GM19328 (cell line): Measurements from ENCODE around the gene MALRD1.

ENCODE experiments used
- ATAC-seq: cut with Tn5 transposase; IDR thresholded peaks from one replicate; pipeline ENCODE4 v1.9.1; 2021; ENCODE audit warnings: mild to moderate bottlenecking, moderate library complexity; ENCODE audit not compliant: unreplicated experiment

MALRD1 gene

DNA sequence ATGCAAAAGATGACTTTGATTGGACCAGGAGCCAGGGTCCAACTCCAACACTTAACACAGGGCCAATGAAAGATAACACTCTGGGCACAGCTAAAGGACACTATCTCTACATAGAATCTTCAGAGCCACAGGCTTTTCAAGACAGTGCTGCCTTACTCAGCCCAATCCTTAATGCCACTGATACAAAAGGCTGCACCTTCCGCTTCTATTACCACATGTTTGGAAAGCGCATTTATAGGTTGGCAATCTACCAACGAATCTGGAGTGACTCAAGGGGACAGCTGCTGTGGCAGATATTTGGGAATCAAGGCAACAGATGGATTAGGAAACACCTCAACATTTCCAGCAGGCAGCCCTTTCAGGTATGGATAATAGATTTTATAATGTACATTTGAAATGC lies 160.7 kb downstream of the MALRD1 start:
- no peak for ATAC-seq

DNA sequence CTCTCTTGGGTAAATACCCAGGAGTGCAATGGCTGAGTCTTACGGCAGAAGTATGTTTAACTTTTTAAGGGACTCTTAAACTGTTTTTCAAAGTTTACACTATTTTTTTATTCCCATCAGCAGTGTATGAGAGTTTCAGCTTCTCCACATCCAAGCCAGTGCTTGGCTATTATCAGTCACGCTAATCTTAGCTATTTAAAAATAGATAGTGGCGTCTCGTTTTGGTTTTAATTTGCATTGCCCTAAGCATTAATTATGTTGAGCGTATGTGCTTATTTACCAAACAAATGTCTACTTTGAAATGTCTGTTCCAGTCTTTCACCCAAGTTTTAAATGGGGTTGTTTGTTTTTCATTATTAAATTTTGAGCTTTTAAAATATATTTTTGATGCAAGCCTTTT lies 164.0 kb downstream of the MALRD1 start:
- no peak for ATAC-seq

DNA sequence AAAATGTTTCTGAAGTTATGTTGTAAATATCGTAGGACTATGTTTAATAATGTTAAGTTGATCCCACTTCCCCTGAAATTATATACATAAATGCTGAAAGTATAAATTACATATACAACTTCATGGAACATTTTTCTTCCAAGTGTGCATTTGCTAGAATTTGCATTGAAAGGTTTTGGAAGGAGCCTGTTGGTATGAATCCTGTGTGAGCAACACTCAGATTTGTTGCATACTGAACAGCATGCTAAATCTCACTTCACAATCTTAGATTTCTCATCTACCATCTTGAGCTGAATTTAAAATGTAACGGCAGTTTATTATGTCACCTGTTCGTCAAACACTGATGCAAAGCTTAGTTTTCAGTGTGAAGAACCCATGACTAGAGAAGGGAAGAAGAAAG lies 172.6 kb downstream of the MALRD1 start:
- no peak for ATAC-seq

DNA sequence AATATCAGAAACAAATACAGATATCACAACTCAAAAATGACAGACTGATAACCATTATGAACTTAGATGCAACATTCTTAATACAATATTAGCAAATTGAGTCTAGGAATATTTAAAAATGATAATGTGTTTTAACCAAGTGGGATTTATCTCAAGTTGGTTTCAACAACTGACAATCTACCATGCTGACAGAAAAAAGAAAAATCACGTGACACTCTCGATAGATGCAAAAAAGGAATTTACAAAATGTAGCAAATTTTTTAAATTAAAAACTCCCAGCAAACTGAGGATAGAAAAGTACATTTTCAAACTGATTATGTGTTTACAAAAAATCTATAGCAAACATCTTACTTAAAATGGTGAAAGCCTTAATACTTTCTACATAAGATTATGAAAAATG lies 177.4 kb downstream of the MALRD1 start:
- no peak for ATAC-seq

DNA sequence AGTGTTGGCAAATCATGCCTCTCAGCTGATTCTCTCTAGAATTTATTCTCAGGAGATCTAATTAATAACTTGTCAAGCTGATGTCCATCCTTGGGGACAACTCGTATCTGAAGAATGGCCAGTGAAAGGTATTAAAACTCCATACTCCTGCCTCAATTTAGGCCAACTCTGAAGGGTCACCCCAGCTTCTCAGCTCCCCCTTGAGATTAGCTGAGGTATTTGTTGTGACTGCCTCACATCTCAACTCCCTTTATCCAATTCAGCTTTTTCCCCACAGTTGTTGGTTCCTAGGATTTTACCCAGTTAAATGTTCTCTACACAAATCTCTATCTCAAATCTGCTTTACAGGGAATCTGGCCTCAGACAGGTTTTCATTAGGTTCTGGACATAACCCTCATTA lies 182.4 kb downstream of the MALRD1 start:
- ATAC-seq: no peak

DNA sequence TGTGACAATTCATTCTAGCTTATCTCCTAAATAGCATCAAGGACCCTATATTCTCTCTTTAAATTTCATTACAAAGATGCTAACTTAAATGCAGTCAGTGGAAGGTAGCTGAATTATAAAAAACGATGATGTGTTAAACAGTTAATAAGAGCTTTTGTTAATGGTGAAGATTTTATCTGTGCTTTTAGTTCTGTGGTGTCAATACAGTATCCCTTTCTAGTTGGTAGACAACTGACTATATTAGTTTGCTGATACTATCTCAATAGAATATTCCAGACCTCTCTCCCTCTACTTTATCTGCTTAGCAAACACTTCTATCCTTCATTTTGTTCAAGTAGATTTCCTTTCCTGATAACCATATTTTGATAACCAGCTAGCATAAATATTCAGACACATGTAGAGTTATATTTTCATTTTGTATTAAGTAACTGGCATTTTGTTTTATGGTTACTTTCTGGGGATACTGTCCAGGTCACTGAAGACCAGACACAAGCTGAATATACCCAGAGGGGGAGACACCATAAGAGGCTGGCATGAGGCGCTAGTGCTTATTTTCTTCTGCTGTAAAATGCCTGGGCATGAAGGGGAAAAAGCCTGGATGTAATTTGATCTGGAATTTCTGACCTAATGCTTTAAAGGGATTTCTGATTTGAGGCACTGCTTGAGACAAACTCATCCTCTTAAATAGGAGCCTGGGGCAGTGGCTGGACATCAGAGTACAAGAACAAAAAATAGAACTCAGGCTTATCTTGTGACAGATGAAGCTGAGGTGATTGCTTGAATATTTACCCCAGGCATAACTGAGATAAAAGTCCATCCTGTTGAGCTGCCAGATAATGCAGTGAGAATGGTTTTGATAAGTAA lies 197.5 kb downstream of the MALRD1 start:
- ATAC-seq: no peak

DNA sequence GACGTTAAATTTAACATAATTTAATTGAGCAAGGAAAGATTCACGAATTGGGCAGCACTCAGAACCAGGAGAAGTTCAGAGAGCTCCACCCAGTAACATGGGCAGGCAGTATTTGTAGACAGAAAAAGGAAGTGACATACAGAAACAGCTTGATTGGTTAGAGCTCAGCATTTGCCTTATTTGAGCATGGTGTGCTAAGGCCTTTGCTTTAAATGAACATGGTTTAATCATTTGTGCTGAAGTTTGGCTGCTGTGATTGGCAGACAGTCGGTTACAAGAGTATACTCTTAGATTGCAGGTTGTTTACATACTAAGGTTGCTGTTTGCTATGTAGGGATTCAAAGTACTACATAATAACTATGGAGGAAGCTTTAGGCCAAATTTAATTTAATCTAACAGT lies 199.2 kb downstream of the MALRD1 start:
- ATAC-seq: no peak

DNA sequence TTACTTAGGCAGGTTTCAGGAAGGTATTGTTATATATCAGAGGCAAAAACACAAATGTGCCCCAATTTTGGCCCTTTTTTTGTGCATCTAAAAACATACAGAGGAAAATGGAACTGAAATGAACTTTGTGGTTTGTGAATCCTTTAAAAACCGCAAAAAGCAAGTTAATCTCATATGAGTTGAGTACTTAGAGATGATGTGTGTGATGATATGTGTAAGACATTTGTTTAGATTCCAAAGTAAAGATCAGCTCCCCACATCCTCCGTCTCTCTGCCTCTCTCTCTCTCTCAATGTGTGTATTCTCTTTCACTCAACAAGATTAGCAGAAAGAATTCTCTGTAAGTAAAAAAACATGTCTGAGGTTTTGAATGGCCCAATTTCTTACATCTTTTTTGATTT lies 201.9 kb downstream of the MALRD1 start:
- ATAC-seq: no peak

DNA sequence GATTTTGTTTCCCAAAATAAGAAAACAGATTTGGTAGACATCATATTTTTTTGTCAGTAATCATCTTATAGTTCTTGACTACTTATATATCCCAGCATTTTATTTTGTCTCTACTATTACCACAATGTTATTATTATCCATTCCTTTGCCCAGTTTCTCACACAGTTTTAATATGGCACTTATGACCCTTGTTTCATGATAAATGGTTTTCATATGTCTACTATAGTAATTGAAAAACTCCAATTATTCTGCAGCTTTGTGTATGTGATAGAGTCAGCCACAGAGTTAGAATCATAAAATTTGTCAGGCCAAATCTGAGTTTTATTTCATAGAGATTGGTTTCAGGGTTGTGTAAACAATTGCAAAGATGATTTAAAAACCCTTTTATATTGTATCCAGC lies 203.9 kb downstream of the MALRD1 start:
- ATAC-seq: no peak

DNA sequence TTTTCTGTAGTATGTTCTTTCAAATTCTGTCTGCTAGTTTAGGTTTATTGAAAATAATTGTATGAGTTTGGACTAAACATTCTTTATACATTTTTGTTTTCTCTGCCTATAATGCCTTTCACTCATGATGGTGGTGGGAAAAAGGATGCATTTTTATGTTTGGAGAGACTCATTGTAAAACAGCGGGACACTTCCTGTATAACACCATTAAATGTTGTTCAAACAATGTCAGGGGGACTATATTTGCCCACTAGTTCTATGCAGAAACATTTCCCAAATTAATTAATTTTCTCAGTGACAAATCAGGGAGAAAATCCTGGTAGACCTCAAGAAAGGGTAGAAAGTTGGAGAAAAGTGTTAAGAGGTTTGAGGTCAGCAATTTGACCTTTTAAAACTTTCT lies 207.7 kb downstream of the MALRD1 start:
- no peak for ATAC-seq

DNA sequence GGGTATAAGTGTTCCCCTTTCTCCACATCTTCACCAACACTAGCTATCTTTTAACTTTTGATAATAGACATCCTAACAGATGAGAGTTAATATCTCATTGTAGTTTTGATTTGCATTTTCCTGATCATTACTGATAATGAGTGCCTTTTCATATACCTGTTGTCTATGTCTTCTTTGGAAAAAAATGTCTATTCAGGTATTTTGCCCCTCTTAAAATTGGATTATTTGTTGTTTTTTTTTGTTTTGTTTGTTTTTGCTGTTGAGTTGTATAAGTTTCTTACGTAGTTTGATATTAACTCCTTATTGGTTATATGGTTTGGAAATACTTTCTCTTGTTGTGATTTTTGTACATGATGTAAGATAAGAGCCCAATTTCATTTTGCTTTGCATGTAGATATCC lies 214.7 kb downstream of the MALRD1 start:
- no peak for ATAC-seq

DNA sequence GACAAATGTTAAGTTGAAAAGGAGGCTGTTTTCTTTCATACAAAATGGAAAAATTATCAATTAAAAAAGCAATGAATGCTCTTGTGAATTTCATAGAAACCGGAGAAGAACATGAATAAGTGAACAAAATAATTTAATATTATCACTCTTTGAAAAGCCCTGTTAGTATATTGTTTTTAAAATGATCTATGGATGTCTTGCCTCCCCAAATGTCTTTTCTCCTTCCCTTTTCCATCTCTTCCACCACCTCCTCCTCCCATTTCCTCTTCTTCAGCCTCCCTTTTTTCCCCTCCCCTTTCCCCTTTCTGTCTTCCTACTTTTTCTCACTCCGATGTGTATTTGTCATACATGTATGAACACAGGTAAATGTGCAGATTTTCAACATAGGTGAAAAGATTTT lies 234.7 kb downstream of the MALRD1 start:
- no peak for ATAC-seq

DNA sequence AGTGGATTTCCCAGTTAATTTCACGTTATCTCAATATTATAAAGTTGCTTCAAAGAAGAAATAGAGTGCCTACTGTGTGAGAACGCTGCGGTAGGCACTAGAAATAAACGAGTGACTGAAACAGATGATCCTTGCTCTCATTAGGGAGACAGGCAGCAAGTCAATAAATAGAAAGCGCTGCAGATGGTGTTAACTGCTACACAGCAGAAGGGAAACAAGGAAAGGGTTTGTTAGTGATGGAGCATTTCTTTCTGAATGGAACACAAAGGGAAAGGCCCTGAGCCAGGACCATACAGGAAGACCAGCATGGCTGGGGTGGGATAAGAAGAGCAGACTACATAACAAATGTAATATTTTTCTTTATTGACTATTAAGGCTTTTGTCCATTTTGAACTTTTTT lies 235.2 kb downstream of the MALRD1 start:
- ATAC-seq: no peak

DNA sequence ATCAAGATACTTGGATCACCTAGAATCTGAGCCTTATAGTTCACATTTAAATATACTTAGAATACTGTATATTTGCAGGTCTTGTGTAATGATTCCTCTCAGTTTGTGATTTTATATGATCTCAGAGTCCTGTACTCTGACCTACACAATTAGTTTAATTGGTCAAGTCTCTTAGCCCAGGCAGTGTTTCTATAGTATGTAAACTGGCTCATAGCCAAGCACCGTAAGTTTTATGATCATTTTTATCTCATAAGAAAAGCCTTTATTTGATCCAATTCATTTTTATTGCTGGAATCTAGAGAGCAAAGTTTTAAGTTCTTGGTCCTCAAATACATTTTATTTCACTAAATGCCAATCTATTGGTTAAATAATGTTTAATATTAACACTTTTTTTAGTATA lies 242.2 kb downstream of the MALRD1 start:
- ATAC-seq: no peak

DNA sequence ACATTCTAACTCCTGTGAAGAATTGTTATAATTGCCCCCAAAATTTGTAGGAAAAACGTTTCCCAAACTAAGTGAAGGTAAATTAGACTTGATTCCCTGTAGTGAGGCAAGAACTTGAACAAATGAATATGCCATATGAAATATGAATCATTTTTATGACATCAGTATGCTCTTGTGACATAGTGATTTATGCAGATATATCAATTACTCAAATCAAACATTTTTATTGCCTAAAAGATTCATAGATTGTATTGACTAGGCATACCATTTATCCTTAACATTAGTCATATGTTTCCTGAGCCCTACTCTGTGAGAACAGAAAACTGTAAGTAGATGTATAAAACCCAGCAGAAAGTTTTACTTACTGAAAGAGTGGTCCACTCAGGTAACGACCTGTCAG lies 245.6 kb downstream of the MALRD1 start:
- no peak for ATAC-seq

DNA sequence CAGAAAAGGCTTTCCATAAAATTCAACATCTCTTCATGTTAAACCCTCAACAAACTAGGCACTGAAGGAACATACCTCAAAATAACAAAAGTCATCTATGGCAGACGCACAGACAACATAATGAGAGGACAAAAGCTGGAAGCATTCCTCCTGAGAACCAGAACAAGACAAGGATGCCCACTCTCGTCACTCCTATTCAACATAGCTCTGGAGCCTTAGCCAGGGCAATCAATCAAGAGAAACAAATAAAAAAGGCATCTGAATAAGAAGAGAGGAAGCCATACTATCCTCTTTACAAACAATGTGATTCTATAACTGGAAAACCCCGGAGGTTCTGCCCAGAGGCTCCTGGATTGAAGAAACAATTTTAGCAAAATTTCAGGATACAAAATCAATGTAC lies 251.0 kb downstream of the MALRD1 start:
- no peak for ATAC-seq

DNA sequence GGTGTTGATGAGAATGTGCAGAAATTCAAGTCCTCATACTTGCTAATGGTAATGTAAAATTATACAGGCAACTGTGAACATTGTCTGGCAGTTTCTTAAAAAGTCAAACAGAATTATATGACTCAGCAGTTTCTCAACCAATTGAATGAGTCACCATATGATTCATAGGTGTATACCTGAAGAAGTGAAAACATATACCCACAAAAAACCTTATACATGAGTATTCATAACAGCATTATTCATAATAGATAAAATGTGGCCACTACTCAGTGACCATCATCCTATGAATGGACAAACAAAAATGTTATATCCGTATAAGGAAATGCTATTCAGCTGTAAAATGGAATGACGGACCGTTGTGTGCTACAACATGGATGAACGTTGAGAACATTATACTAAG lies 253.5 kb downstream of the MALRD1 start:
- ATAC-seq: no peak

DNA sequence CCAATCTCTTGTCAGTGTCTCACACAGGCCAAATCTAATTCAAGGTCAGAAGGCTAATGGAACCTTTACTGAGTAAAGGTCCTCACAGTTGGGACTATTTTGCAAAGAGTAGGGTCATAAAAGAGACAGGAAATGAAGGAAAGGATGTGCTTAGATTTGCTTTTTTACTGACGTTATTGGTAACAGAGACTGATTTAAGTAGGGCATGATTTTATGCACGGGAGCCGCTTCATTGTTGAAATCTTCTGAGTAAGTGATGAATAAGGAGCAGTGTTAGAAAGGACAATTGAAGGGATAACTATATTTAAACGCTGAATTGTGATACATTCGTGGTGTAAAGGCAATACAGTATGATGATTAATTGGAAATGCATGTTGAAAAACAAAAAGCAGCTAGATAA lies 261.5 kb downstream of the MALRD1 start:
- ATAC-seq: no peak

DNA sequence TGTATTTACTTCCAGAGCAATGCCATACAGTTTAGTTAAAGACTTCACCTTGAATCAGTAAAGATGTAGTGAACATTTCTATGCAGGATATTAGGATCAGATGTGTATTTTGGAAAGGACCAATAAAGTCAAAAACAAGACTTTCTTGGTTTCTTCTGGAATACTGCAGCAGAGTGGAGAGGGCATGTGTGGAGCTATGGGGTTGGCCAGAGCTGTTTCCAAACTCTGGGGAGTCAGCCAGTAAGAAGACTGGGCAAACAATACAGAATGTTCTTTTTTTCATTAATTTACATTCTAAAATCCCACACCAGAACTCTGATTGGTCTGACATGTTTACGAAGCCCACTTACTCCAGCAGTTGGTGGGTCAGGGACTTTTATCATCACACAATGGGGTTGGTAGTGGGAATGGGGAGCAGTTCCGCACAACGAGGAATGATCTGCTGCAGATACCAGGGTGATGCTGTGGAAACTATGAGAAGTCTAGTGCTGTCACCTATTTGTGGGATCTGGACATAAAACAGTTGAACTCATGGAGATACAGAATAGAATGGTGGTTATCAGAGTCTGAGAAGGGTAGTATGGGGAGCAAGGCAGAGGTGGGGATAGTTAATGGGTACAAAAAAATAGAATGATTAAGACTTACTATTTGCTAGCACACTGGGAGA lies 267.7 kb downstream of the MALRD1 start:
- ATAC-seq: no peak

DNA sequence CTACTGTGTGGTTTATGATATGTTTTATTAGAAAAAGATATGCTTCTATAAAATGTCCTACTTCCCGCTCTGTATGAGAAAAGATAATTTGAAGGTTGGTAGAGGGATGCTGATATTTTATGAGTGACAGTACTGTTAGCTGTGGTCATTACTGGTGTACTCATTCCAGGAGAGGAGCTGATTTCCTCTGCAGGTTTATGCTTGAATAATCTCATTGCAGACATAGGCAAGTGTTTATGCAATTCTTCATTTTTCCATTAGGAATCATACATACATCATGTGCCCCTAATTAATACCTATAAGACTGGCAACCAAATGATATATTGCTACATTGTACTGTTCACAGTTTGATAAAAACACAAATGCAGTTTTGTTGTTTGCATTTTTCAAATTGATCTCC lies 269.4 kb downstream of the MALRD1 start:
- no peak for ATAC-seq

DNA sequence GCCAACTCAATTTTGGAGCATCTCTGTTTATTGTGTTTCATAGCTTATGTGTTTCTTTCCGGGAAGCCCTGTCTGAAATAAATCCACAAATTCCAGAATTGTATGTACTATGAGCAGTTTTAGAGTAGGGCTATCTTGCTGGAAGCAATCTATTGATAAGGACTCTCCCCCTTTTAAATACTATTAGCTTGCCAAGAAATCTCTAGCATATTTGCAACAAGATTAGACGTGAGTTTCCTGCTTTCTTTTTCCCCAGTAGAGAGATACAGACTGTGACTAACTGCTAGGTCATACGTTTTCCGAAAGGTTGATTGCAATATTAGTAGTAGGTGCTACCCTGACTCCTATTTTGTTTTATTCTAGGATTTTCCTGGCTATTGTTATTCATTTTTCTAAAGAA lies 277.0 kb downstream of the MALRD1 start:
- no peak for ATAC-seq

DNA sequence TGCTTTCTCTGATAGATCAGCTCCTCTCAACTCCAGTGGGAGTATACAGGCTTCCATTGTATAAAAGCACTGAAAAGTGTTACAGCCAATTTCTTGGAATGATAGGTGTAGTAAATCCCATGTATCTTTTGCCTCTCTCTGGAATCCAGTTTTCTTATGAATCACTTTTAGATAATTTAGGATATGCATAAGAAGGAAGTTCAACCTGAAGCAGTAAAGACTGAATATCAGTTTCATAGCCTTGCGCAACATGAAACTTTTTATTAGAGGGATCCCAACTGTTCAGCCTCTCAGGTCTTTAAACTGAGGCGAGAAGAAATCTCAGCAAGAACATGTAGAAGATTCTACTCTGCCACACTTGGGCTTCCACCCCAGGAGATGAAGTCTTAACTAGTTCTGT lies 280.0 kb downstream of the MALRD1 start:
- ATAC-seq: no peak

DNA sequence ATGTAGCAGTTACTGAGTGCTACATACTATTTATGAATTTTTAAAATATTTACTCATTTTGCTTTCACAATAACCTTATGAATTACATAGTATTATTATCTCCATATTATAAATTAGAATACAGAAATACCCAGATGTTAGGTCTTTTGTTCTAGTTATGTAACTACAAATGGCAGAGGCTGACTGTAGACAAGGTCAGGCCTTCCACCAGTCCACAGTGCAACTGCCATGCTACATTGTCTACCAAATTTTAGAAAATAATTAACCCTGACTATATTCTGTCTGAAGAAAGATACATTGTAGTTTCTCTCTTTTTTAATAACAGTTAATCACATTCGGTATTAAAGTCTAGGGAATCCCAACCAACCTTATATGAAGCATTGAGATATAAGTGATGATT lies 280.9 kb downstream of the MALRD1 start:
- no peak for ATAC-seq
